ENCODE measurements around the gene USP1. TPM values are rescaled to one million over a fixed set of nuclear protein-coding genes. Genes with fewer than 3 reads are reported as not detected.

The USP1 gene
- total and polyA plus RNA-seq, 10 of the 15 experiments (the other 5 are each of a cell fraction or from before 2014, with no cell fraction given) = 25.6 to 77.9 (median 48.1) TPM

DNA sequence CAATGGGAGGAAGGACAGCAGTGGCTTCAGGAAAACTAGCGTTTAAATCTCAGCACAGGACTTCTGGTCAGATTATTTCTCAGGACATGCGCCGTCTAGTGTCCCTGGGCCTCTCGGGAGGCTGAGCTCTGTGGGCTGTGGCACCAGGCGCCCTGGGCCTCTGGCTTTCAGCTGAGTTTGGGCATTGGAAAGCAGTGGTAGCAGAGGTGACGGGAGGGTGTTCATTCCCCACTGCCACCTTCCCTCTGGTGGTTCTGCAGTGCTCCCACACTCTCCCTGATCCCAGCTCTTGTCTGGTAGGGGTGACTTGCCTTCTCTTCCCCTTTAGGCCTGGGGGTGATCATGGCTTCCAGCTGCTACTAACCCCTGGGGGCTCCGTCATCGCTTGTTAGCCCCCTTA, 42.2 kb upstream of the USP1 start:
- RAD21 ChIA-PET (ENCODE audit: unreplicated experiment) = no interaction called here
- H3K9me3 ChIP-seq (replicated peaks; ENCODE audit: control insufficient read depth, insufficient read depth, low read length) = no peaks in the 10 kb centered on the region
- SMC1A ChIA-PET (ENCODE audit: uncharacterized antibody, unreplicated experiment) = no interaction called here
- 39% methylated on average over 8 of the region's 8 CpGs for WGBS (ENCODE audit: insufficient coverage, insufficient replicate concordance, low lambda C conversion rate, missing lambda C conversion rate)
- no peak overlapping the region for H3K9ac ChIP-seq (ENCODE audit: control insufficient read depth, insufficient read depth, low read length)
- POLR2A ChIA-PET = no interaction called here
- H3K79me2 ChIP-seq (ENCODE audit: control insufficient read depth, insufficient read depth, low read length) = no peaks in the 10 kb centered on the region
- intact Hi-C loops (cut with micrococcal nuclease; ENCODE audit: unreplicated experiment) (no loop called here), in situ Hi-C loops (cut with MboI) (no loop called here)
- no TSS peak for BruUV-seq (replicated peaks)
- no peak overlapping the region for H3K4me2 ChIP-seq (ENCODE audit: control insufficient read depth, insufficient read depth)
- FAIRE-seq (no peak), ATAC-seq (no peak), DNase-seq (ENCODE audit: low read depth, low spot score) (no peak)
- no peak overlapping the region for H2AFZ ChIP-seq (ENCODE audit: control insufficient read depth, low read depth, low read length)
- no peaks in the 10 kb centered on the region for H4K20me1 ChIP-seq (ENCODE audit: control insufficient read depth, insufficient read depth)
- H3K27ac ChIP-seq (ENCODE audit: control insufficient read depth, insufficient read depth) = no peak overlapping the region
- no peaks in the 10 kb centered on the region for H3K27me3 ChIP-seq (replicated peaks in 1 of 2; ENCODE audit: control insufficient read depth in 2 of 2, insufficient read depth in 2 of 2, low read length in 1 of 2)
- no peak overlapping the region for H3K4me3 ChIP-seq
- CTCF ChIA-PET = interaction anchor here (1.0 to 1.9 kb wide), 2 partner anchors 8 to 219 kb away, joined by 4 to 7 read pairs; no protein-coding TSS in a partner anchor
- H3K4me1 ChIP-seq (ENCODE audit: control insufficient read depth, insufficient read depth, low read length) = no peaks in the 10 kb centered on the region
- no peaks in the 10 kb centered on the region for H3K36me3 ChIP-seq (ENCODE audit: control insufficient read depth in 2 of 2, insufficient read depth in 2 of 2, low read length in 1 of 2)
- TF ChIP-seq CBFB (IDR thresholded peaks at IDR 0.05; ENCODE audit: low read depth) = no peak
- no peak for TF ChIP-seq SP1 (IDR thresholded peaks at IDR 0.05; ENCODE audit: low read depth, low read length)
- TF ChIP-seq STAT3 (IDR thresholded peaks at IDR 0.05; ENCODE audit: low read depth, low read length) = no peak
- TF ChIP-seq ZBED1 (IDR thresholded peaks at IDR 0.05; ENCODE audit: borderline replicate concordance) = no peak
- no peak for TF ChIP-seq NRF1 (conservative IDR thresholded peaks at IDR 0.05; ENCODE audit: low read depth, low read length)
- TF ChIP-seq, protein P1, sequence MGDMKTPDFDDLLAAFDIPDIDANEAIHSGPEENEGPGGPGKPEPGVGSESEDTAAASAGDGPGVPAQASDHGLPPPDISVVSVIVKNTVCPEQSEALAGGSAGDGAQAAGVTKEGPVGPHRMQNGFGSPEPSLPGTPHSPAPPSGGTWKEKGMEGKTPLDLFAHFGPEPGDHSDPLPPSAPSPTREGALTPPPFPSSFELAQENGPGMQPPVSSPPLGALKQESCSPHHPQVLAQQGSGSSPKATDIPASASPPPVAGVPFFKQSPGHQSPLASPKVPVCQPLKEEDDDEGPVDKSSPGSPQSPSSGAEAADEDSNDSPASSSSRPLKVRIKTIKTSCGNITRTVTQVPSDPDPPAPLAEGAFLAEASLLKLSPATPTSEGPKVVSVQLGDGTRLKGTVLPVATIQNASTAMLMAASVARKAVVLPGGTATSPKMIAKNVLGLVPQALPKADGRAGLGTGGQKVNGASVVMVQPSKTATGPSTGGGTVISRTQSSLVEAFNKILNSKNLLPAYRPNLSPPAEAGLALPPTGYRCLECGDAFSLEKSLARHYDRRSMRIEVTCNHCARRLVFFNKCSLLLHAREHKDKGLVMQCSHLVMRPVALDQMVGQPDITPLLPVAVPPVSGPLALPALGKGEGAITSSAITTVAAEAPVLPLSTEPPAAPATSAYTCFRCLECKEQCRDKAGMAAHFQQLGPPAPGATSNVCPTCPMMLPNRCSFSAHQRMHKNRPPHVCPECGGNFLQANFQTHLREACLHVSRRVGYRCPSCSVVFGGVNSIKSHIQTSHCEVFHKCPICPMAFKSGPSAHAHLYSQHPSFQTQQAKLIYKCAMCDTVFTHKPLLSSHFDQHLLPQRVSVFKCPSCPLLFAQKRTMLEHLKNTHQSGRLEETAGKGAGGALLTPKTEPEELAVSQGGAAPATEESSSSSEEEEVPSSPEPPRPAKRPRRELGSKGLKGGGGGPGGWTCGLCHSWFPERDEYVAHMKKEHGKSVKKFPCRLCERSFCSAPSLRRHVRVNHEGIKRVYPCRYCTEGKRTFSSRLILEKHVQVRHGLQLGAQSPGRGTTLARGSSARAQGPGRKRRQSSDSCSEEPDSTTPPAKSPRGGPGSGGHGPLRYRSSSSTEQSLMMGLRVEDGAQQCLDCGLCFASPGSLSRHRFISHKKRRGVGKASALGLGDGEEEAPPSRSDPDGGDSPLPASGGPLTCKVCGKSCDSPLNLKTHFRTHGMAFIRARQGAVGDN (IDR thresholded peaks at IDR 0.05) = no peak
- TF ChIP-seq BRCA1 (IDR thresholded peaks at IDR 0.05; ENCODE audit: low read depth, low read length) = no peak
- no peak for TF ChIP-seq MEF2A (IDR thresholded peaks at IDR 0.05; ENCODE audit: insufficient read depth, low read depth, low read length)
- no peak for TF ChIP-seq POLR2AphosphoS5 (IDR thresholded peaks at IDR 0.05; ENCODE audit: low read length)
- no peak for TF ChIP-seq CBX3 (IDR thresholded peaks at IDR 0.05; ENCODE audit: borderline replicate concordance, low read depth)
- TF ChIP-seq, protein P2, sequence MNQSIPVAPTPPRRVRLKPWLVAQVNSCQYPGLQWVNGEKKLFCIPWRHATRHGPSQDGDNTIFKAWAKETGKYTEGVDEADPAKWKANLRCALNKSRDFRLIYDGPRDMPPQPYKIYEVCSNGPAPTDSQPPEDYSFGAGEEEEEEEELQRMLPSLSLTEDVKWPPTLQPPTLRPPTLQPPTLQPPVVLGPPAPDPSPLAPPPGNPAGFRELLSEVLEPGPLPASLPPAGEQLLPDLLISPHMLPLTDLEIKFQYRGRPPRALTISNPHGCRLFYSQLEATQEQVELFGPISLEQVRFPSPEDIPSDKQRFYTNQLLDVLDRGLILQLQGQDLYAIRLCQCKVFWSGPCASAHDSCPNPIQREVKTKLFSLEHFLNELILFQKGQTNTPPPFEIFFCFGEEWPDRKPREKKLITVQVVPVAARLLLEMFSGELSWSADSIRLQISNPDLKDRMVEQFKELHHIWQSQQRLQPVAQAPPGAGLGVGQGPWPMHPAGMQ (IDR thresholded peaks at IDR 0.05; ENCODE audit: borderline replicate concordance) = no peak
- no peak for TF ChIP-seq NR2C1 (IDR thresholded peaks at IDR 0.05)
- TF ChIP-seq, protein P3, sequence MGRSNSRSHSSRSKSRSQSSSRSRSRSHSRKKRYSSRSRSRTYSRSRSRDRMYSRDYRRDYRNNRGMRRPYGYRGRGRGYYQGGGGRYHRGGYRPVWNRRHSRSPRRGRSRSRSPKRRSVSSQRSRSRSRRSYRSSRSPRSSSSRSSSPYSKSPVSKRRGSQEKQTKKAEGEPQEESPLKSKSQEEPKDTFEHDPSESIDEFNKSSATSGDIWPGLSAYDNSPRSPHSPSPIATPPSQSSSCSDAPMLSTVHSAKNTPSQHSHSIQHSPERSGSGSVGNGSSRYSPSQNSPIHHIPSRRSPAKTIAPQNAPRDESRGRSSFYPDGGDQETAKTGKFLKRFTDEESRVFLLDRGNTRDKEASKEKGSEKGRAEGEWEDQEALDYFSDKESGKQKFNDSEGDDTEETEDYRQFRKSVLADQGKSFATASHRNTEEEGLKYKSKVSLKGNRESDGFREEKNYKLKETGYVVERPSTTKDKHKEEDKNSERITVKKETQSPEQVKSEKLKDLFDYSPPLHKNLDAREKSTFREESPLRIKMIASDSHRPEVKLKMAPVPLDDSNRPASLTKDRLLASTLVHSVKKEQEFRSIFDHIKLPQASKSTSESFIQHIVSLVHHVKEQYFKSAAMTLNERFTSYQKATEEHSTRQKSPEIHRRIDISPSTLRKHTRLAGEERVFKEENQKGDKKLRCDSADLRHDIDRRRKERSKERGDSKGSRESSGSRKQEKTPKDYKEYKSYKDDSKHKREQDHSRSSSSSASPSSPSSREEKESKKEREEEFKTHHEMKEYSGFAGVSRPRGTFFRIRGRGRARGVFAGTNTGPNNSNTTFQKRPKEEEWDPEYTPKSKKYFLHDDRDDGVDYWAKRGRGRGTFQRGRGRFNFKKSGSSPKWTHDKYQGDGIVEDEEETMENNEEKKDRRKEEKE (IDR thresholded peaks at IDR 0.05) = no peak
- TF ChIP-seq, protein P4, sequence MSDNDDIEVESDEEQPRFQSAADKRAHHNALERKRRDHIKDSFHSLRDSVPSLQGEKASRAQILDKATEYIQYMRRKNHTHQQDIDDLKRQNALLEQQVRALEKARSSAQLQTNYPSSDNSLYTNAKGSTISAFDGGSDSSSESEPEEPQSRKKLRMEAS (IDR thresholded peaks at IDR 0.05; ENCODE audit: low read depth, low read length) = no peak
- TF ChIP-seq ESRRA (IDR thresholded peaks at IDR 0.05; ENCODE audit: low read length) = no peak
- no peak for TF ChIP-seq ETV6 (conservative IDR thresholded peaks at IDR 0.05 in 1 of 2, IDR thresholded peaks at IDR 0.05 in 1 of 2; ENCODE audit: borderline replicate concordance in 1 of 2, low read depth in 1 of 2)
- no peak for TF ChIP-seq MYB (IDR thresholded peaks at IDR 0.05; ENCODE audit: borderline replicate concordance, low read depth, low read length)
